ENCODE results near the gene CFAP54. TPM values are rescaled to one million over a fixed set of nuclear protein-coding genes. Genes with fewer than 3 reads are reported as not detected.

CFAP54 gene
- total RNA-seq, 1 donor from 2014 or later: 0.54 TPM

DNA sequence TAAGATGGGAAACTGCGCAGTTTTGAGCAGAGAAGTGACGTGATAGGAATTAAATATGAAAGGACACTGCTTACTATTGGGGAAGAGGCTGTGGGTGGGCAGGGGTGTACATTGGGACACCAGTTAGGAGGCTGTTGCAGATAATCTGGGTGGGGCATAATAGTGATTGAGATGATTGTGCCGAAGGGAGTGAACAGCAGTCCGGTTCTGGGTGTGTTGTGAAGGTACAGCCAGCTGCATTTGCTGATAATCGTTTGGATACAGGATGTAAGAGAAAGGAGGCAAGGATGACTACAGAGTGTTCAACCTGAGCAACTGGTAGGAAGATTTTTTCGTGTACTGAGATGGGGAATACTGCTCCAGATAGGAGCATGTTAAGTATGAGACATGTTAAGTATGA lies 212.5 kb downstream of the CFAP54 start:
- Mint-ChIP-seq H3K4me3 (no peak overlapping the region), H3K27ac (no peak overlapping the region), H3K4me1 (no peaks in the 10 kb centered on the region), H3K36me3 (no peaks in the 10 kb centered on the region), H3K9me3 (no peaks in the 10 kb centered on the region), H3K27me3 (ENCODE audit: low read depth) (peaks cover 20% of the 10 kb centered on the region)
- TF ChIP-seq, protein P1, sequence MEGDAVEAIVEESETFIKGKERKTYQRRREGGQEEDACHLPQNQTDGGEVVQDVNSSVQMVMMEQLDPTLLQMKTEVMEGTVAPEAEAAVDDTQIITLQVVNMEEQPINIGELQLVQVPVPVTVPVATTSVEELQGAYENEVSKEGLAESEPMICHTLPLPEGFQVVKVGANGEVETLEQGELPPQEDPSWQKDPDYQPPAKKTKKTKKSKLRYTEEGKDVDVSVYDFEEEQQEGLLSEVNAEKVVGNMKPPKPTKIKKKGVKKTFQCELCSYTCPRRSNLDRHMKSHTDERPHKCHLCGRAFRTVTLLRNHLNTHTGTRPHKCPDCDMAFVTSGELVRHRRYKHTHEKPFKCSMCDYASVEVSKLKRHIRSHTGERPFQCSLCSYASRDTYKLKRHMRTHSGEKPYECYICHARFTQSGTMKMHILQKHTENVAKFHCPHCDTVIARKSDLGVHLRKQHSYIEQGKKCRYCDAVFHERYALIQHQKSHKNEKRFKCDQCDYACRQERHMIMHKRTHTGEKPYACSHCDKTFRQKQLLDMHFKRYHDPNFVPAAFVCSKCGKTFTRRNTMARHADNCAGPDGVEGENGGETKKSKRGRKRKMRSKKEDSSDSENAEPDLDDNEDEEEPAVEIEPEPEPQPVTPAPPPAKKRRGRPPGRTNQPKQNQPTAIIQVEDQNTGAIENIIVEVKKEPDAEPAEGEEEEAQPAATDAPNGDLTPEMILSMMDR (IDR thresholded peaks at IDR 0.05; ENCODE audit: unreplicated experiment): no peak
- no peak for DNase-seq (ENCODE audit: low spot score in 2 of 2, unreplicated experiment in 2 of 2)

DNA sequence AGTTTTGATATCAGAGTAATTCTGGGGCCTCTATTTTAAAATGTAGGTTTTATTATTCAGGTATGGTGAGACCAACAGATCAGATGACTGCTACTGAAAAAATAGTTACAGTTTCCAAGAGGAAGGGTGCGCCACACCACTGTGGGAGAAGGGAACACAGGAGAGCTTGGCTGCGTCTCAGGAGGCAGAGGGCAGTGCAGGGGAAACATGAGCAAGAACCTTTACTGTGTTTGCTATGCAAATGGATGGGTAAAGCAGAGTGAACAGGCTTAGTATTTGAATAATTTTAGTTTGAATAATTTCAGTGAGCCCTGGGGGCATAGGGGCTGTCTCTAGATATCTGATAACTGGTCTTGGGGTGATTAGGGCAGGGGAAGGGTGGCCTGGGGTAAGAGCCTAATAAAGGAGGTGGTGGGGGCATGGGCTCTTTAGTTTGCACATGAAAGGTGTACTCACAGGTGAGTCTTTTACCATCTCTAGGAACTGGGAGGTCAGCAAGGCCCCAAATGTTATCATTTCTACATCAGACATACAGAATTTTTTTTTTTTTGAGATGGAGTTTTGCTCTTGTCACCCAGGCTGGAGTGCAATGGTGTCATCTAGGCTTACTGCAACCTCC lies 220.9 kb downstream of the CFAP54 start:
- DNase-seq (ENCODE audit: low spot score in 2 of 2, unreplicated experiment in 2 of 2): no peak
- Mint-ChIP-seq H3K27me3 (ENCODE audit: low read depth) (peaks cover 8% of the 10 kb centered on the region), H3K4me3 (no peak overlapping the region), H3K36me3 (no peaks in the 10 kb centered on the region), H3K27ac (no peak overlapping the region), H3K4me1 (no peaks in the 10 kb centered on the region), H3K9me3 (no peaks in the 10 kb centered on the region)
- TF ChIP-seq, protein P1 (IDR thresholded peaks at IDR 0.05; ENCODE audit: unreplicated experiment): no peak

DNA sequence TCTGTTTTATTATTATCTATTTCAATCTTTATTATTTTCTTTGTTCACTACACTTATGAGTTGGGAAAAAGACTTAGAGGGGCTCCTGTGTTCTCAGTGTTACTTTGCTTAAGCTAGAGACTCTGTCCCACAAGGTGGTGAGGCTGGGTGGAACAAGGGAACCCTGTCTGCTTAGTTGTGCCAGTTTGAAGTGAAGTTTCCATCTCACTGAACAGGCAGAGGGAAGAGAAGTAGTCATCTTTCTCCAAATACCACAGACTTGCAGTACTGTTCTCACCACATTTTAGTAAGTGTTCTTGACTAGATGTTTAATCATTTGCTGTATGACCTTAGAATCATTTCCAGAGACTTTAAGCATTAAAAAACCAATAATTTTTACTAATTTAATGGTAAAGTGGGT lies 222.0 kb downstream of the CFAP54 start:
- no peaks in the 10 kb centered on the region for H3K9me3 Mint-ChIP-seq

DNA sequence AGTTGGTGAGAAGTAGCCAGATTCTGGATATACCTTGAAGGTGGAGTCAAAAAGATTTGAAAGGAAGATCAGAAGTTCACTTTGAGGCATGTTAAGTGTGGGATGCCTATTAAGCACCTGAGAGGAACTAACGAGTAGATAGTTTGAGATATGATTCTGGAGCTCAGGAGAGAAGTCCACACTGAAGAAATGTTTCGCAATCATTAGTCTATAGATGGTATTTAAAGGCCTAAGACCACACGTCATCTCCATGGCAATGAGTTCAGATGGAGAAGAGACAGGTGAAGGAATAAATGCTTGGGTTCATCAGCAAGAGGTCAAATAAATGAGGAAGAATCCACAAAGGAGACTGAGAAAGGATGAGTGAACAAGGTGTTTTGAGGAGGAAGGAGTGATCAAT lies 224.8 kb downstream of the CFAP54 start:
- Mint-ChIP-seq H3K27ac (no peak overlapping the region), H3K27me3 (ENCODE audit: low read depth) (peaks cover 8% of the 10 kb centered on the region), H3K4me3 (no peak overlapping the region), H3K9me3 (no peaks in the 10 kb centered on the region), H3K4me1 (no peaks in the 10 kb centered on the region), H3K36me3 (no peaks in the 10 kb centered on the region)
- DNase-seq (ENCODE audit: low spot score in 2 of 2, unreplicated experiment in 2 of 2): no peak
- TF ChIP-seq, protein P1 (IDR thresholded peaks at IDR 0.05; ENCODE audit: unreplicated experiment): no peak

More for the DNA sequence above, 222.0 kb downstream of the CFAP54 start:
- no peak for DNase-seq (ENCODE audit: low spot score in 2 of 2, unreplicated experiment in 2 of 2)
- H3K27me3 Mint-ChIP-seq (ENCODE audit: low read depth): peaks cover 8% of the 10 kb centered on the region
- no peaks in the 10 kb centered on the region for H3K4me1 Mint-ChIP-seq
- H3K36me3 Mint-ChIP-seq: no peaks in the 10 kb centered on the region
- no peak overlapping the region for H3K4me3 Mint-ChIP-seq
- no peak overlapping the region for H3K27ac Mint-ChIP-seq
- TF ChIP-seq, protein P1 (IDR thresholded peaks at IDR 0.05; ENCODE audit: unreplicated experiment): no peak

DNA sequence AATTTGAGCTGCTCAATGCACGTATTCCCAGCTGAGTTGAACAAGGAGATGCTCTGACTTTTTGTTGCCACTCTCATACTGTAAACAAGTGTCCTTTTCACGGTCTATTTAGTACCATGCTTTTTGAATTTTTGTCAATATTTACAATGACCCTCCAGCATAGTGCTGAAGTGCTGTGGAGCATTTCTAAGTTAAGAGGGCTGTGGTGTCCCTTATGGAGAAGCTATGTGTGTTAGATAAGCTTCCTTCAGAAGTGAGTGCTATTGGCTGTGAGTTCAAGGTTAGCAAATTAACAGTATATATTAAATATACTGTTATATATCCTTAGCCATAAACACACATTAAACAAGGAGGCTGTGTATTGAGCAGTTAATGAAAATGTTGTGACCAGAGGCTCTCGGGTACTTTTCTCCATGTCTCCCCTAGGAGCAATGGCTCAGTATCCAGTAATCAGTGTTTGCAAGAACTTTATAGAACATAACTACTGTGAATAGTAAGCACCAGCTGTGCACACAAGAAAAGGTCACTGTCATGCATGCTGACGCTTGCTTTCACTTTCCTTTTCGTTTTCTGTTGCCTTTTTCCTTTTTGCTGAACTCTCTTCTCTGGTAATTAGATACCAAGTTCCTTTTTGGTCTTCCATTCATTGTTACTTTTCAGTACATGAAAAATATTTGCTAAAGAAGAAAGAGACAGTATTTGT lies 230.4 kb downstream of the CFAP54 start:
- Mint-ChIP-seq H3K27ac (no peak overlapping the region), H3K36me3 (no peaks in the 10 kb centered on the region), H3K4me3 (no peak overlapping the region), H3K27me3 (ENCODE audit: low read depth) (no peaks in the 10 kb centered on the region), H3K9me3 (no peaks in the 10 kb centered on the region), H3K4me1 (no peaks in the 10 kb centered on the region)
- TF ChIP-seq, protein P1 (IDR thresholded peaks at IDR 0.05; ENCODE audit: unreplicated experiment): no peak
- no peak for DNase-seq (ENCODE audit: low spot score in 2 of 2, unreplicated experiment in 2 of 2)
